Activated CD4-positive, alpha-beta T cell treated with anti-CD3 and anti-CD28 coated beads, Interleukin-2, amount 50 U/mL, for 4 hours (primary cell): ENCODE data around the gene EEFSEC.

ENCODE experiments used
- DNase-seq, 2 experiments: peaks; one replicate each; pipeline ENCODE4 v3.0.0-alpha.2; 2020

Gene EEFSEC

DNA sequence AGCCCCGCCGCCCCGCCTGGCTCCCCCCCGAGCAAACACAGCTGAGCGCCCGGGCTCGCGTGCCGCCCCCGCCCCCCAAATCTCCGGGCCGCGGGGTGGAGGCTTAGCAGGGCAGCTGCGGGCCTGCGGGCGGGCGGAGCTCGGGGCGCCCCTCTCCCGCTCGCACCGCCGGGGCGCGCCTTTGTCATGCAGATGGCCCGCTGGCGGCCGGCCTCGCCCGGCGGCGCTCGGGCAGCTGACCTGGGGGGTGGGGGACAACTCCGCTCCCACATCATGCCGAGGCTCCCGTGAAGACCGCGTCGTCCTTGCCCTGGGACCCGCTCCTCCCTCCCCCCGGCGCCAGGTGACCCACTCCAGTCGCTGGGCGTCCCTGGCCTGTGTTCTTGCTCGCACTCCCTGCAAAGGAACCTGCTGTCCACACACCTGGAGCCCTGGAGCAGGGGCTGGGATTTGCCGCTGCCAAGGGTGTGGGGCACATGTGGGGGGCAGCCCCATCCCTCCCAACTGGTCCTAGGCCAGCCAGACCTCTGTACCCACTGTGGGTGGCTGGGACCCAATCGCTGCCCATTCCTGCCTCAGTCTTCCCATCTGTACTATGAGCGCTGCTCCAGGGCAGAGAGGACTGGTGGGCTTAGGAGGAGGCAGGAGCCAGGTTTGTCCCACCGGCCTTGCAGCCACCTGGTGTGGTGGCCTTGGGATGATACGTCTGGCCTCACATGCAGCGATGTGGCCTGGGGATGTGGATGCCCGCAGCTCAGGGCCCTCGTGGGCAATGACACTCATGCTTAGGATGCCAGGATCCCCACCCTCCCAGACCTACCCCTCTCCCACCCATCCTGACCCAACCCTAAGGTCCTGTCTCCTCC is 279.9 kb downstream of the EEFSEC start:
- DNase-seq: no peak

DNA sequence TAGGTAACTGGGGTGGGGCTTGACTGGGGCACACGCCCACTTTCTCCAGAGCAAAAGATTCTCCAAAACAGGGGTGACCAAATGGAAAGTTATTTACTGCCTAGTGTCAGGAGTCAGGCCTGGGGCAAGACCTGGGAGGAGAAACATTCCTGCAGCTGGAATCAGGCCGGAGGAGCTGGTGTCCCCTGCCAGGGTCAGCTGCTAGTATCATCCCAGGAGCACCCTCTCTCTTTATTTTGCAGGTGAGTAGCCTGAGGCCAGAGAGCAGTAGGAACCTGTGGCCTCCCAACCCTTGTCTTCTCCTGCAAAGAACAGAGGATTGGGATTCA is 280.5 kb downstream of the EEFSEC start:
- no peak for DNase-seq

DNA sequence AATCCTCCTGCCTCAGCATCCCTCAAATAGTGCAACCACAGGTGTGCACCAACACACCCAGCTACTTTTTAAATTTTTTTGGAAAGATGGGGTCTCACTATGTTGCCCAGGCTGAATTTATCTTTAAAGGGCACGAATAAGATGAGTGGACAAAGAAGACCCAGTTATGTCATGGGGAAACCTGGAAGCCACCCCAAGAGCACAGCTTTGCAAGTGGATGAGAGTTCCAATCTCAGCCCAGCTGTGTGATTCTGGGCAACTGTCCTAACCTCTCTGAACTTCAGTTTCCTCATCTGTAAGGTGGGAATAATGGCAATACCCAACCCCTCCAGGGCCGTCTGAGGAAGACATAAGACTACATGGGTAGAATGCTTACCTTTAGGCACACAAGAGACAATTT is 281.2 kb downstream of the EEFSEC start:
- DNase-seq: no peak

DNA sequence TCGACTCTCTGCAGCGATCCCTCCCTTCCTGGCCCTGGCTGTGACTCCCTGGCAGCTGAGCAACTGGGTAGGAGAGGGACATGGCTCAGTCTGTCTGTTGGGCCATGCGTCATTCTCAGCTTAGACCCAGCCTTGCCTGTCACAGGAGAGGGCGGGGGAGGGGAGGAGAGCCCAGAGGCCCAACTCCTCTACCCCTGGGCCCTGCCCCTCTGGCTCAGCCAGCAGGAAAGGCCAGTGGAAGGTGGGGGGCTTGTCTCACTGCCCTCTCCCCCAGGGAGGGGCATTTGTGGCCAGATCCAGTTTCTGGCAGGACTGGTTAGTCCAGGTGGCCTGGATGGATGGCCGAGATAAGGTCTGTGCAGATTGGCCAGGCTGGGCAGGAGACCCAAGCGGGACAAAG is 281.8 kb downstream of the EEFSEC start:
- DNase-seq: no peak

DNA sequence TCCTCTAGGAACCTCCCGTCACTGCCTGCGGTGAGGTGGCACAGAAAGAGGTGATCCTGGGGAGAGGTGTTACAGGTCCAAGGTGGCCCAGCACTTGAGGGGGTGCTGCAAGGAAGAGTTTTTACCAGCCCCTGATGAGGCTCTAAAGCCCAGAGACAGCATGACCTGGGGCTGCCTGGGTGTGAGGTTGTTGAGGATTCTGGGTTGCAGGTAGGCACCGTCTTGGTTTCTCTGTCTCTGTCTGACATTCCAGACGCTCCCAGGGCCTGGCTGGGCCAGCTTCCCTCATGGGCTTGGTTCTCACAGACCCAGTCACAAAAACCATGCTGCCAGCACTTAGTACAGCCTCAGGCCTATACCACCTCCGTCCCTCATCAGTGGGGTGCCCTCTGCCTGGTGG is 282.3 kb downstream of the EEFSEC start:
- no peak for DNase-seq

DNA sequence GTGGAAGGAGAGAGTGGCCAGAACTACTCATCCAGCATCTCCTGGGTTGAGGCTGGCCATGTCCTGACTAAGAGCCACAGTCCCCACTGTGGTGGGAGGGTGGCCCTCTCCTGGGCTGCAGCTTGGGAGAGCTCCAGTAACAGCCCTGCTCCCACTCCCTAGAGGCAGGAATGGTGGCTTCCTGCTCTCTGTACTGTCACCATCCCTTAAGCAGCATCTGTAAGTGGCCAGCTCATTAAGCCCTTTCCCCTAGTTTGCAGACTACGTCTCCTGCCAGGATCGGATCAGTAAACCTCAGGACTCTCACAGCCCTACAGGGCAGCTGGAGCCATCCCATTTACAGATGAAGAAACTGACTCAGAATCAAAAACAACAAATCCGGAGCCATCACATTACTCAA is 282.9 kb downstream of the EEFSEC start:
- no peak for DNase-seq

DNA sequence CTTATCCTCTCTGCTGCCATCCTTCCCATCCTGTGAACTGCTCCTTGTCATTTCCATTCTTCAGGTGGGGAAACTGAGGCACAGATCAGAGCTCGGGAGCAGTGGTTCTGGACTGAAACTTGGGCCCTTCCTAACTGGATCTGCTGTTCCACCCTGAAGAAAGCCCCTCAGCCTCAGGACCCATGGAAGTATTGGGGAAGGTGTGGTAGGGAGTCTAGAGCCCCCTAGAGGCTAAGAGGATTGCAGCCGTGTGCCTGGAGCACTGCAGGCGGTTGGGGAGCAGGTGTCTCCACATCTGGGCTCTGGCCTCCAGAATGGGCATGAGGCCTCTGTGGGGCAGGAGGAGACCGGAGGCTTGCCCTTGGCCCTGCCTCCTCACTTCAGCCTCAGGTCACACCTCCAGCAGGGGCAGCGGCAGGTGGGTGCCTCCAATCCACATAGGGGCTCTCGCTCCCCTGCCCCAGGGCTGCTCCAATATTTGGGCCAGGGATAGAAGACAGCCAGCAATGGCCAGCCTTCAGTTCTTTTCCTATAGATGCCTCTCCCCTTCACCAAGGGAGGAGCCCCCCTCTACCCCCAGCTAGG is 285.3 kb downstream of the EEFSEC start:
- DNase-seq: no peak

DNA sequence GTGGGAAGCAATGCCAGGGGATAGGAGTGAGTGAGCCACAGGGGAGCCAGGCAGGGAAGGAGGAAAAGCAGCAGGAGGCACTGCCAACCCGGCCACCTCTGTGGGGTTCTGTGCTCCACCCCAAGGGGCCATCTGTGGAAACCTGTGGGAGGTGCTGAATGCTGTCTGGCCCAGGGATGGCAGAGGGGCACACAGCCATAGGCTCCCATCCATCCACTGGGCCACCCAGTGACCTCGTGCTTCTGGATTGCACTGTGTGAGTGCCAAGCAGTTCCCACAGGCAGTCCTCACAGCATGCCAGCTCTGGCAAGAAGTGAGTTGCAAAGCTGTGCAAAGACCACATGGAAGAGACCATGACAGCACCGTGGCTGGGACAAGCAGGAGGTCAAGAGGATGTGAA is 285.9 kb downstream of the EEFSEC start:
- no peak for DNase-seq

DNA sequence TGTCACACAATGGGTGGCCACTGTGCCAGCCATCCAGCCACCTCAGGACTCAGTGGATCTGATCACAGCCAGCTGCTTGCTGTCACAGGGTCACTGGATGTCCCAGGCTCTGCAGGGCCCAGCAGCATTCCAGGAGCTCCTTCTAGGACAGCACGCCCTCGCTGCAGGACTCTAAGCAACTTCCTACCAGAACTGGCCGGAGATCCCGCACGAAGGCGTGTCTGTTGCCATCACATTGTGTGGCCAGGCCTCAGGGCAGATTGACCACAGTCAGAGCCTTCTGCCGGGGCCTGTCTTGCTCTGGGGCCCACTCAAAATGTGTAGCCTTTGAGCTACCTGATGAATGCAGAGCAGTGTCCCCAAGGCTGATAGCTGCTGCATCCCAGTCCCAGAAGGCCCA is 288.8 kb downstream of the EEFSEC start:
- no peak for DNase-seq

DNA sequence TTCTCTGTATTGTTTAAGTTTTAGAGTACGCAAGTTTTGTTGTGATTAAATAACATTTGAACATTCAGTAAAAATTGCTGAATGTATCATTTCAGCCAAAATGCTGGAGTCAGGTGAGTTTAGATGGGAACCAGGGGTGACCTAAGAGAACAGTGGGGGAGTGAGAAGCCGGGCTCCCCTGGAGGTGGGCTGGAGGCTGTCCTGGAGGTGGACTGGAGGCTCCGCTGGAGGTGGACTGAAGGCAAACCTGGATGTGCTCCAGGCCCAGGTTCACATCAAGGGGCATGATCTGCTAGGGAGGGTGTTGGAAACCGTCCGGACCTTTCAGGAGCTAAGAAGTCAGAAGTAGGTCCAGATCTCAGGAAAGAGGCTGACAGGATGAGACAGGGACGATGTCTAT is 289.7 kb downstream of the EEFSEC start:
- no peak for DNase-seq

DNA sequence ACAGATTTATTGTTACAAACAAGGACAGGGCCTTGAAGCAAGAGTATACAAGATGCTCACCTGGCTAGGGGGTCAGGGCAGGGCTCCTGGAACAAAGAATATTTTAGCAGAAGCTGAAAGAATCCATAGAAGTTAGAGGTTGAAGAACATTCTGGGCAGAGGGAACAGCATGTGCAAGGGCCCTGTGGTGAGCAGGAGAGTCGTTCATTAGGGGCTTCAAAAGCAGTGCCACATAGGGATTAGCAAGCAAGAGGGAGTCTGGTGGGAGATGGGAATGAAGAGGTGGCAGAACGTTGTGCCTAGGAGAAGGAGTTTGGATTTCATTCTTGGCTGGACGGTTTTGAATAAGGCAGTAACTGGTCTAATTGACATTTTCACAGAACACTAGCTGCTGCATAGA is 290.5 kb downstream of the EEFSEC start:
- no peak for DNase-seq

DNA sequence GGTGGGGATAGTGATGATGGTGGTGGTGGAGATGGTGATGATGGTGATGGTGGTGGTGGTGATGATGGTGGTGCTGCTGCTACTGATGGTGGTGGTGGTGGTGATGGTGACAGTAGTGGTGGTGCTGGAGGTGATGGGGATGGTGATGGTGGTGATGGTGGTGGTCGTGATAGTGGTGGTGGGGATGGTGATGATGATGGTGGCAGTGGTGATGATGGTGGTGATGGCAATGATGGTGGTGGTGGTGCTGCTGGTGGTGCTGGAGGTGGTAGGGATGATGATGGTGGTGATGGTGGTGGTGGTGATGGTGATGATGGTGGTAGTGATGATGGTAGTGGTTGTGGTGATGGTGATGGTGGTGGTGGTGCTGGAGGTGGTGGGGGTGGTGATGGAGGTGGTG is 292.1 kb downstream of the EEFSEC start:
- no peak for DNase-seq

DNA sequence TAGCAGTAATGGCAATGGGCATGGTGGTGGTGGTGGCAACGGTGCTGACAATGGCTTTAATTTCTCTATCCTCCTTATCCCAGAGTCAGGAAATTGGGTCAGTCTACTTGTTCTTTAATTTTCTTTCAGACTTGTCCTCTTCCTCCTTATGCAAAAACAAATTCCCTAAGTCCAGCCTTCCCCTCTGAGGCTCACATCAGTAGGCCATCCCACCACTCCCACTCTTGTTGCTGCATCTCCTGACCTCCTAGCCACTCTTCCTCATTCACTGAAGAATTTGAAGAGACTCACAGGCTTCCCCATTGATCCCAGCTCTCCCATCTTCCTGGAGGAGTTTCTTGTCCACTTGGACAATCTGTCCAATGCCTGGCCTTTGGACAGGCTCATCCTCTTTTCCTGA is 293.5 kb downstream of the EEFSEC start:
- DNase-seq: no peak

DNA sequence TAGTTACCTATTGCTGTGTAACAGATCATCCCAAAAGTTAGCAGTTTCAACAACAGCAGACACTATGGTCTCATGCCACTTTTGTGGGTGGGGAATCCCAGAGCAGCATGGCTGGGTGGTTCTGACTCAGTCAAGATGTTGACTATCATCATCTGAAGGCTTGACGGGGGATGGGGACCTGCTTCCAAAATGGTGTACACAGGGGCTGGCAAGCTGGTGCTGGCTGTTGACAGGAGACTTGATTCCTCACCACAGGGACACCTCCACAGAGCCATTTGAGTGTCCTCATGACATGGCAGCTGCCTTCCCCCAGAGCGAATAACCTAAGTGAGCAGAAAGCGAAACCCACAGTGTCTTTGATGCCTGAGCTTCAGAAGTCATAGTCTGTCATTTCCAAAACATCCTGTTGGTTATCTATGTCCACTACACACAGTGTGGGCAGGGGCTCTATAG is 294.3 kb downstream of the EEFSEC start:
- DNase-seq: peak in 1 of 2 experiments; percentile 11

DNA sequence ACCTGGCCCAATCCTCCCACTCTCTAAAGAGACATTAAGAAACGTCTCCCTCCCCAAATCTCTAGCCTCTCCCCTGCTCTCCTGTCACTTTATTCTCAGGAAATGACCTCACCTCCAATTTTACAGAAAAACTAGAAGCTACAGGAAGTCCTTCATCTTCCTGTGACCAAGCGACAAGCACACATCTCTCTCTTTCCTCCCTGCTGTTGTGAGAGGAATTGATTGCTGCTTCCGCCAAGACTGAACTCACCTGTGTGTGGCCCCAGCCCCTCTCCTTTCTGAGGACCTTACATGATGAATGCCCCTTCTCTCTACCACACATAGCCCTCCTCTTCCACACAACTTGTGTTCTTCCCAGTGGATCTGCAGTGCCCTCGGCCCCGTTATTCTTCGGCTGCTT is 295.2 kb downstream of the EEFSEC start:
- no peak for DNase-seq

DNA sequence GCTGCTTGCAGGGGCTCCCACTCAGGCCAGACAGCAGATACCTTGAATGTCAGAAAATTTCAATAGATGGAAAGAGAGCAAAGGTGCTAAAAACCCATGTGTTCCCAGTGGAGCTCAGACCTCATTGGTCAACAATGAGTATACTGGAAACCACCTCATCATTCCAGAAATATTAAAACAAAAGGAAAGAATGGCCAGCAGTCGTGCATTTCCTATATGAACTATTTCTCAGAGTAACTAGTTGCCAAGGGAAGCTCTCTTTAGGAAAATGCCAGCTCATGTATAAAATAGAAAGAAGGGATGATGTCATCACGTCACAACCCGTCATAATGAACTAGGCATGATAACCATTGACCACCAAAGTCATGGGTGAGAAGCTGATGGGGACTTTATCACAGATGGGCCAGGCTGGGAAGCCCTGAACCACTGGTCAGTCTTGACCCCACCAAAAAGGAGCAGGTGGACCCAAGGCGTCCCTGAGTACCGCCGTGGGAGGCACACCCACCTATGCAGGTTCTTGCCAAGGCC is 295.9 kb downstream of the EEFSEC start:
- no peak for DNase-seq

DNA sequence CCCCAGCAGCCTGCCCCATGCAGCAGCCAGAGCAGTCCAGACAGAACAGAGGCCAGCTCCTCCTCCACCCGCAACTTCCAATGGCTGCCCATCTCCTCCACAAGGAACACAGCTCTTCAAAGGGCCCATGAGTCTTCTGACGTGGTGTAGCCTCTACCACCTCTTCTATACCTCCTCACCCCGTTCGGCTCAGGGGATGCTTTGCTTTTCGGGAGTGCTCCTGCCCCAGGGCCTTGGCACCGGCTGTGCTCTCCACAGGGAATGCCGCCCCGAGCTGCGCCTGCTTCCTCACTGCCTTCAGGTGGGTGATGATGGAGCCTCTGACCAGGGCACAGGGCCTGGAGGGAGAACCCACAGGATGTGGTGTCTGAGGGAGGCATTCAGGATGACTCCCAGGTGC is 298.8 kb downstream of the EEFSEC start:
- no peak for DNase-seq

DNA sequence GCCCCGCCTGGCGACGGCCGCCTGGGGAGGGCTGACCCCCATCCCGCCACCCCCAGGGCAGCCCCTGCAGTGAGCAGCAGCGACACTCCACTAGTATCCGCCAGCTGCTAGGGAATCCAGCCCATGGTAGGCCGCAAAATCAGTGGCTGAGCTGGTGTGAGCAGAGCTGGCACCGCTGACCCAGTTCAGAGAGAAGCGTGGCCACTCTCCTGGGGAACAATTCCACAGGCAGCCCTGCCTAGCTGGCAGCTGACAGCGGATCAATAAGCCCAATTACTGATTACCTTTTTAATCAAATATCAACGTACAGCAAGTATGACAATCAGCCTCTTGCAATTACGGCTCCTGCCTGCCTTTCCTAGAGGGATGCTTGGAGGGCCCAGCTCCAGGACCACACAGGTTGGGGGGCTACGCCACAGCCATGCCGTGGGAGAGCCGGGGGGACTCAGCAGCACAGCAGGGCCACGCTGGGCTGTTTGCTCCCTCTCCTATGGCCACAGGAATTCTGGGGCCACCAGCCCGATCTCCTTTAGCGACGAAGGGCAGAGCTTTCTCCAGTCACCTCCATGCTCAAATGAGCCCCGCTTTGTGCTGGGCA is 299.5 kb downstream of the EEFSEC start:
- DNase-seq: no peak

DNA sequence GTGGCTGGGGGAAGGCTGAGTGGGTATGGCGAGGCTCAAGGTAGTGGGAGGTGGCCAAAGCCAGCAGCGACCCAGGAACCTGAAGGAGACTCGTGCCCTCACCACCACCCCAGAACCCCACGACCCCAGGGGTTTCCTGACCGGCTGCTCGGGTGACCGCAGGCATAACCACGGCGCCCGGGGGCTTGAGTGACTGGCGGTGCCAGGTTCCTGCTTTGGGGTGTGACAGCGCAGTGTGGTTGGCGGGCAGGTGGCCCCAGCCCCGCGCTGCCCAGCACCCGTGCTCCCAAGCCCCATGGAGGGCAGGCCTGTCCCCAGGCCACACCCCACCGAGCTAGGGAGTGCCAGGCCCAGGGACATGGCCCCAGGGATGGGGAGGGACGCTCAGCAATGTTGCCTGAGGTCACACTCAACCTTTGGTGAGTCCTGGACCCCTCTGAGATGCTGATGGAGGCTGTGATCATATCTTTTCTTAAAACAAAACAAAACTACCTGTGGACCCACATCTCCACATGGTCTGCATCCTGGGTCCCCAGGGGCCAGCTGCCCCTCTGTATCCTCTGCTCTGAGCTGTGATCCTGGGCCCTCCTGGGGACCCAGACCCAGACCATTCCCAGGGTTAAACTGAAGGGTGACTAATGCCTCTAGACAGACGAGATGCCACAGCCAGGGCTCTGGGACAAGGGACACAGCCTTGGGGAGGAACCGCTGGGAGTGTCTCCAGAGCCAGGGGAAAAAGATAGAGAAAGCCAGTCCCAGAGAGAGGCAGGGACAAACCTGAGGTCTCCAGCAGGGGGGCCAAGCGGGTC is 300.4 kb downstream of the EEFSEC start:
- DNase-seq: no peak

DNA sequence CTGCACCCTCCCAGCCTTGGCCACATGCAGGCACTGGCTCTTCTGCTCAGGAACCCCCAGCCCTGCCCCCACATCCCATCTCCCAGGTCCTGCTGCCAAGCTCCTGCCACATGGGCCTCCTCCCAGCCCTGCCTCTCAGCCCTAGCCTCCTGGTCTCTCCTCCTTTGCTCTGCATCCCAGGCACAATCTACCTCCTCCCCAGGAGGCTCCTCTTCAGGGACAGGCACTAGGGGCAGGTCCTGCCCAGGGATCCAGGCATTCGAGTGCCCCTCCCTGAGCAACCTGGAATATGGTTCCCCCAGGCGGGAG is 301.0 kb downstream of the EEFSEC start:
- no peak for DNase-seq

DNA sequence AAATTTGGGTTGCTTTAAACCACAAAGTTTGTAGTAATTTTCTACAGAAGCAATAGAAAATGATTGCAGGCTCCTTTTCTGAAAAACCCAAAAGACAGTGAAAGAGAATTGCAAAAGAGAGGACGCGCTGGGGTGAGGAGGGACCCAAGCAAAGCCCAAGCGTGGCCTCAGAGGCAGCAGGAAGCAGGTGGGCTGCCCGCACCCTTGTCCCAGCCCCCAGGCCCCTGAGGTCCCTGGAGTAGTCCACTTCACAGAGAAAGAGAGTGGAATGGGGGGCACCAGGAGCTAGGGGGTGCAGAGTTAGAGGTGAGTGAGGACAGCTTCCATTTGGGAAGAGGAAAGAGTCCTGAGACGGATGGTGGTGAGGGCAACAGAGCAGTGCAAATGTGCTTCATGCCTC is 301.8 kb downstream of the EEFSEC start:
- no peak for DNase-seq

DNA sequence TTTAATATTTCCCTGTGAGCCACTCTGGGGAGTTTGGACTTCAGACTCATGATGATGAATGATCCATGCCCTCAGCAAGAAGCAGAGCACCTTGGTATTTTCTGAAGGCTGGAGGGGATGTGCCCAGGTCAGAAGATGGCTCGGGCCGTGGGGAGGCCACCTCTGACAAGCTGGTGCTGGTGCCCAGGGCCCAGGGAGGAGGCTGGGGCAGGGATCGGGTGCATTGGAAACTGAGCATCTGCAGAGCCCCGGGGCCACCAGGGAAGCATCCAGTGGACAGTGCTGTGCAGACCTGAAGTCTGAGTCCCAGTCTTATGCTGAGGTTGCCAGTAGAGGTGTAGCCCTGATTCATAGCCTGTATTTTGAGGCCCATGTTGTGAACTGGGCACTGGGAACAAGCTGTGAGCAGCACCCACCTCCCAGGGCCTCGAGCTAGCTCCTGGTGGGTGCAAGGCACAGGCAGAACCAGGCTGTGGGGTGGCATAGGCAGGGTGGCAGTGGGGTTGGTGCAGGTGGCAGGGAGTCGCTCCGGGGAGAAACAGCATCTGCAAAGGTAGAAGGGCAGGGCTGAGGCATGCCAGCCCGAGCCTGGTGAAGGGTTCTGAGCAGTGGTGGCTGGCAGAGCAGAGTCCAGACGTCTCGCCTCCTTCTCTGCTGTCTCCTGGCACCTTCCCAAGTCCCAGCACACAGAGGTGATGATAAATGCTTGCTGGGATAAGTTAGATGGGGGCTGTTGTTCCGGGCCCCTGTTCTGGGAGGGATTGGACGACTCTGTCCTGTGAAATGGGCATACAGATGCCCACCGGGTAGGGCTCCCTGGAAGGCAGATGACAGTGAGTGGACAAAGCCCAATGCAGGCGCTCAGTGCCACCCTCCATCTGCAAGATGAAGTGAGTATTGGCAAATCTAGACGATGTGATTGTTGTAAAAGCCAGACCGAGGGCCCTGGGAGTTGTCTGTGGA is 302.8 kb downstream of the EEFSEC start:
- DNase-seq: no peak
